ENCODE results near the gene HYOU1. TPM values are rescaled to one million over a fixed set of nuclear protein-coding genes. Genes with fewer than 3 reads are reported as not detected.
A peak's percentile ranks its signal among the peaks of the same experiment; 100 is the strongest.

The HYOU1 gene
- total RNA-seq, 1 donor from 2014 or later, result 115 TPM

- no peak for DNase-seq (ENCODE audit: low read depth)
- peak overlapping the region; percentile 88 for H3K4me3 ChIP-seq (ENCODE audit: low read depth, low read length)
- TF ChIP-seq CTCF (conservative IDR thresholded peaks at IDR 0.05; ENCODE audit: low read depth, low read length), result no peak
These were observed 40.6 kb downstream of the HYOU1 start for GRCh38 chr11:119016216-119017009.

DNA sequence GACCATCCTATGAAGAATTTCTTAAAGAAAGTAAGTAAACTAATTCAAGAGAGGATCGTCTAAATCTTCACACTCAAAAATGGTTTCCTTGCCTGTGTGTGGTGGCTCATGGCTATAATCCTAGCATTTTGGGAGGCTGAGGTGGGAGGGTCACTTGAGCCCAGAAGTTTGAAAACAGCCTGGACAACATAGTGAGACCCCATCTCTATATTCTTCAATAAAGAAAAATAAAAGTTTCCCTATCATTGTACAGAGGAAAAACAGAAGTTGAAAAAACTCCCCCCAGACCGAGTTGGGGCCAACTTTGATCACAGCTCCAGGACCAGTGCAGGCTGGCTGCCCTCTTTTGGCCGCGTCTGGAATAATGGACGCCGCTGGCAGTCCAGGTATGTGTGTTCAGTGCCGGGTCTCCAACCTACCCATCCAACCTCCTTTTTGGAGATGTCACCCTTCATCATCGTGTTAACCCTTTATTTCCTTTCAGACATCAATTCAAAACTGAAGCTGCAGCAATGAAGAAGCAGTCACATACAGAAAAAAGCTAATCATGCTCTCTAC, 41.9 kb downstream of the HYOU1 start:
- no peak for DNase-seq (ENCODE audit: low read depth)
- no peak overlapping the region for H3K4me3 ChIP-seq (ENCODE audit: low read depth, low read length)
- peak; percentile 54 for TF ChIP-seq CTCF (conservative IDR thresholded peaks at IDR 0.05; ENCODE audit: low read depth, low read length)

DNA sequence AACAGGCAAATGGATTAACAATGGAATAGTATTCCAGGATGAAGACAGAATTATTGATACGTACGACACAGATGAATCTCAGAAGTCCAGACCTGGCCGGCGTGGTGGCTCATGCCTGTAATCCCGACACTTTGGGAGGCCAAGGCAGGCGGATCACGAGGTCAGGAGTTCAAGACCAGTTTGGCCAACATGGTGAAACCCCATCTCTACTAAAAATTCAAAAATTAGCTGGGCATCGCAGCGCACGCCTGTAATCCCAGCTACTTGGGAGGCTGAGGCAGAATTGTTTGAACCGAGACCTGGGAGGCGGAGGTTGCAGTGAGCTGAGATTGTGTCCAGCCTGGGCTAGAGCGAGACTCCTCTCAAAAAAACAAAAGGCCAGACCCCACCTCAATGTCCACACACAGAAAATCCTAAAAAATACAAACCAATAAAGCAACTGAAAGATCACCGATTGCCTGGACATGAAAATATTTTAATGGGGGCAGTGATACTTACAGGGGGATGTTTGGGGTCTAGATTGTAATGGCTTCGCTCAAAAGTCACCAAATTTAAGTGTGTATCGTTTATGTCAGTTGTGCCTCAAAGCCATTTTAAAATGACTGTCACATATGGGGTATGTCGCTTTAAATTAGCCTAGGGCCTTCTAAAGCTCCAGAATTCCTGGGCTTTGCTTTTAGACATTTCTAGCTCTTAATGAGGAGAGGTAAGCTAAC, 42.6 kb downstream of the HYOU1 start:
- no peak for DNase-seq (ENCODE audit: low read depth)
- TF ChIP-seq CTCF (conservative IDR thresholded peaks at IDR 0.05; ENCODE audit: low read depth, low read length), result no peak

GRCh38 chr11:119012629-119013170, 44.3 kb downstream of the HYOU1 start:
- DNase-seq (ENCODE audit: low read depth), result no peak
- TF ChIP-seq CTCF (conservative IDR thresholded peaks at IDR 0.05; ENCODE audit: low read depth, low read length), result no peak
- H3K4me3 ChIP-seq (ENCODE audit: low read depth, low read length), result no peak overlapping the region

More for the DNA sequence above, 42.6 kb downstream of the HYOU1 start:
- H3K4me3 ChIP-seq (ENCODE audit: low read depth, low read length), result no peak overlapping the region

DNA sequence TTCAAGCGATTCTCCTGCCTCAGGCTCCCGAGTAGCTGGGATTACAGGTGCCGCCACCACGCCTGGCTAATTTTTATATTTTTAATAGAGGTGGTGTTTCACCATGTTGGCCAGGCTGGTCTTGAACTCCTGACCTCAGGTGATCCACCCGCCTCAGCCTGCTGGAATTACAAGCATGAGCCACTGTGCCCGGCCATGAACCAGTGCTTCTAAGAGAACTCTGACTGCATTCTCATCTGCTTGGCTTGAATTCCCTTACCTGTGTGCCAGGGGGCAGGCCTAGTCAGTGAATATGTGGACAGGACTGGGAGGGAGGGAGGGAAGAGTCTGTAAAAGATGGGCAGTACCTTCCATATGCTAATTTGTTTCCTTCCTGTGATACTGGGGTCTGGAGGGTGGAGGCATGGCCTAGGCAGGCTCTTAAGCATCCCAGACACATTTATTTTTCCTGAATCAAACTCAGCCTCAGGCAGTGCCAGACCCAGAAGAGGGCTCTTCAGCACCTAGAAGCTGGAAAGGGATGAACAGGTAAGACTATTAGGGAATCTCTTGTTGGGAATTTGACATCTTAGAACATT, 45.4 kb downstream of the HYOU1 start:
- TF ChIP-seq CTCF (conservative IDR thresholded peaks at IDR 0.05; ENCODE audit: low read depth, low read length), result peak; percentile 6
- no peak for DNase-seq (ENCODE audit: low read depth)
- no peak overlapping the region for H3K4me3 ChIP-seq (ENCODE audit: low read depth, low read length)

DNA sequence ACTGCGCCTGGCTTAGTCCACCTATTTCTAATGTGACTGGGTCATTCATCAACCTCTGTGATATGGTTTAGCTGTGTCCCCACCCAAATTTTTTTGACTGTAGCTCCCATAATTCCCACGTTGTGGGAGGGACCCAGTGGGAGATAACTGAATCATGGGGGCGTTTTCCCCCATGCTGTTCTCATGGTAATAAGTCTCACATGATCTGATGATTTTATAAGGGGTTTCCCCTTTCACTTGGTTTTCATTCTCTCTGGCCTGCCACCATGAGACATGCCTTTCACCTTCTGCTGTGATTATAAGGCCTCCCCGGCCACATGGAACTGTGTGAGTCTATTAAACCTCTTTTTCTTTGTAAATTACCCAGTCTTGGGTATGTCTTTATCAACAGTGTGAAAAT, 50.3 kb downstream of the HYOU1 start:
- no peak for DNase-seq (ENCODE audit: low read depth)
- no peak overlapping the region for H3K4me3 ChIP-seq (ENCODE audit: low read depth, low read length)
- no peak for TF ChIP-seq CTCF (conservative IDR thresholded peaks at IDR 0.05; ENCODE audit: low read depth, low read length)
